MM.1S (cell line): ENCODE results near the gene PPP1R12B.

Experiments used
- DNase-seq: peaks from one replicate; pipeline ENCODE4 v3.0.0-alpha.2; 2015
- H2AFZ ChIP-seq: fragments of 300-600 bp; sonication (generic); 2 replicates; pipeline ENCODE4 v1.6.0; 2016; ENCODE audit warnings: antibody characterized with exemption, low read length
- H3F3A ChIP-seq: fragments of 300-600 bp; sonication (generic); 2 replicates; pipeline ENCODE4 v1.6.1; 2016; ENCODE audit warnings: mild to moderate bottlenecking, antibody characterized with exemption, low read length, moderate library complexity, mixed read lengths; ENCODE audit not compliant: insufficient read depth
- H3K27ac ChIP-seq: fragments of 300-600 bp; sonication (generic); 2 replicates; pipeline ENCODE4 v1.5.1; 2016; ENCODE audit warnings: mild to moderate bottlenecking, low read length
- H3K27me3 ChIP-seq: fragments of 300-600 bp; sonication (generic); replicated peaks from 2 replicates; pipeline ENCODE4 v1.6.0; 2016; ENCODE audit warnings: low read length; ENCODE audit not compliant: insufficient read depth
- H3K36me3 ChIP-seq: fragments of 300-600 bp; sonication (generic); replicated peaks from 2 replicates; pipeline ENCODE4 v1.6.1; 2016; ENCODE audit warnings: mild to moderate bottlenecking, low read length, mixed read lengths; ENCODE audit not compliant: insufficient read depth
- H3K4me1 ChIP-seq: fragments of 300-600 bp; sonication (generic); 2 replicates; pipeline ENCODE4 v1.6.1; 2016; ENCODE audit warnings: low read length, mixed read lengths
- H3K4me2 ChIP-seq: fragments of 300-600 bp; sonication (generic); 2 replicates; pipeline ENCODE4 v1.6.0; 2016; ENCODE audit warnings: low read depth, low read length
- H3K4me3 ChIP-seq: fragments of 300-600 bp; sonication (generic); 2 replicates; pipeline ENCODE4 v1.5.1; 2016; ENCODE audit warnings: low read length, mixed read lengths
- H3K79me2 ChIP-seq: fragments of 300-600 bp; sonication (generic); 2 replicates; pipeline ENCODE4 v1.6.1; 2016; ENCODE audit warnings: mixed run types, low read length, mixed read lengths
- H3K9ac ChIP-seq: fragments of 300-600 bp; sonication (generic); 2 replicates; pipeline ENCODE4 v1.6.1; 2016; ENCODE audit warnings: low read length, mixed read lengths
- H3K9me2 ChIP-seq: fragments of 300-600 bp; sonication (generic); replicated peaks from 2 replicates; pipeline ENCODE4 v1.6.1; 2016; ENCODE audit warnings: mild to moderate bottlenecking, low read length, mixed read lengths; ENCODE audit not compliant: insufficient read depth
- H3K9me3 ChIP-seq: fragments of 300-600 bp; sonication (generic); replicated peaks from 2 replicates; pipeline ENCODE4 v1.6.1; 2016; ENCODE audit warnings: mild to moderate bottlenecking, low read length, mixed read lengths; ENCODE audit not compliant: insufficient read depth
- H4K20me1 ChIP-seq: fragments of 300-600 bp; sonication (generic); 2 replicates; pipeline ENCODE4 v1.6.1; 2016; ENCODE audit warnings: mild to moderate bottlenecking, low read length, moderate library complexity, mixed read lengths; ENCODE audit not compliant: insufficient read depth
- CTCF ChIP-seq: fragments of 300-600 bp; sonication (generic); IDR thresholded peaks from 2 replicates; pipeline ENCODE4 v1.5.1; 2016; ENCODE audit warnings: antibody characterized with exemption, low read length, mixed read lengths
- EZH2 ChIP-seq: fragments of 300-600 bp; sonication (generic); optimal IDR thresholded peaks from 2 replicates; pipeline ENCODE3; 2017; ENCODE audit warnings: low read depth, mild to moderate bottlenecking, antibody characterized with exemption, low read length, mixed read lengths
- EZH2phosphoT487 ChIP-seq: fragments of 300-600 bp; sonication (generic); IDR thresholded peaks from 2 replicates; pipeline ENCODE4 v1.6.1; 2018; ENCODE audit warnings: antibody characterized with exemption, low read length

Gene PPP1R12B

GRCh38 chr1:202348509-202349205 lies at the start of gene PPP1R12B:
Gene PPP1R12B, plus strand, starts transcription at chr1:202348699. Its CDS starts 153 bp downstream, at chr1:202348852.
- Histone ChIP-seq H3K4me3 (peak within 1 kb of the TSS; percentile 88), H3K27ac (peak within 1 kb of the TSS; percentile 79), H3K4me1 (peaks cover 16% of the 10 kb centered on the region), H3K9me3 (no peaks in the 10 kb centered on the region), H3K9me2 (no peaks in the 10 kb centered on the region), H3K27me3 (no peaks in the 10 kb centered on the region), H3F3A (no peaks in the 10 kb centered on the region), H3K9ac (peak within 1 kb of the TSS; percentile 89), H3K4me2 (peak within 1 kb of the TSS; percentile 79), H3K79me2 (peaks cover 51% of the 10 kb centered on the region), H2AFZ (peak within 1 kb of the TSS; percentile 78), H4K20me1 (no peaks in the 10 kb centered on the region), H3K36me3 (no peaks in the 10 kb centered on the region)
- peak; percentile 100 for DNase-seq
- TF ChIP-seq EZH2 (no peak), CTCF (no peak), EZH2phosphoT487 (no peak)

GRCh38 chr1:202302166-202302565 lies 46.3 kb upstream of the PPP1R12B start:
- no peak for DNase-seq
- no peak overlapping the region for H3K4me2 ChIP-seq
- no peak overlapping the region for H3K9ac ChIP-seq
- H3K4me3 ChIP-seq: no peak overlapping the region
- H3K9me3 ChIP-seq: no peaks in the 10 kb centered on the region
- H3K27me3 ChIP-seq: peaks cover 13% of the 10 kb centered on the region
- TF ChIP-seq EZH2phosphoT487 (no peak), CTCF (no peak), EZH2 (no peak)
- no peak overlapping the region for H3K27ac ChIP-seq
- H3K4me1 ChIP-seq: no peaks in the 10 kb centered on the region
- H2AFZ ChIP-seq: no peak overlapping the region
- no peaks in the 10 kb centered on the region for H3F3A ChIP-seq
- no peaks in the 10 kb centered on the region for H3K9me2 ChIP-seq
- H3K79me2 ChIP-seq: no peaks in the 10 kb centered on the region
- H4K20me1 ChIP-seq: no peaks in the 10 kb centered on the region
- H3K36me3 ChIP-seq: no peaks in the 10 kb centered on the region

DNA sequence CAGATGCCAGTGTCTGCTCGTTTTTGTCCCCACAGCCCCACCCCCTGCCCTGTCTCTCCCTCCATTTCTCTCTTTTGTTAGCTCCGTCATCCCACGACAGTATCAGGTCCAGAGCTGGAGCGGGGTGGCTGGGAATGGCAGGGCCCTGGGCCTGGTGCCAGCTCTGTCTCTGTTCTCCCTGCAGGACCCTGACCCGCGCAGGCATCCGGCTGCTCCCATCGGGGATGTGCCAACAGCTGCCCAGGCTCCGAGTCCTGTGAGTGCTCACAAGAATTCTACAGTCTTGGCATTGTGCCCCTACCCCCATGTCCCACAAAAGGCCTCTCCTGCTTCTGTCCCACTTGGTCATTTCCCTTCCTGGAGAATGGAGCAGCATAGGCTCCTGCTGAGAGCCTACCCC lies 44.1 kb upstream of the PPP1R12B start:
- no peak for TF ChIP-seq CTCF
- no peak for TF ChIP-seq EZH2
- no peak for TF ChIP-seq EZH2phosphoT487
- H3K9me2 ChIP-seq: no peaks in the 10 kb centered on the region
- no peaks in the 10 kb centered on the region for H3K79me2 ChIP-seq
- H3K4me3 ChIP-seq: no peak overlapping the region
- no peak overlapping the region for H3K4me2 ChIP-seq
- H3F3A ChIP-seq: no peaks in the 10 kb centered on the region
- no peak overlapping the region for H3K9ac ChIP-seq
- no peak overlapping the region for H2AFZ ChIP-seq
- peaks cover 13% of the 10 kb centered on the region for H3K27me3 ChIP-seq
- DNase-seq: no peak
- no peaks in the 10 kb centered on the region for H4K20me1 ChIP-seq
- no peaks in the 10 kb centered on the region for H3K9me3 ChIP-seq
- no peaks in the 10 kb centered on the region for H3K4me1 ChIP-seq
- H3K27ac ChIP-seq: no peak overlapping the region
- no peaks in the 10 kb centered on the region for H3K36me3 ChIP-seq
